K562 (cell line): ENCODE results near the gene POLR3K. TPM values are rescaled to one million over a fixed set of nuclear protein-coding genes. Genes with fewer than 3 reads are reported as not detected.

Experiments used
- ARID1B ChIP-seq: fragments of 450-650 bp; IDR thresholded peaks from 2 replicates; pipeline ENCODE4 v1.6.1; 2016; ENCODE audit warnings: antibody characterized with exemption, mild to moderate bottlenecking, inconsistent platforms
- C11orf30 ChIP-seq: fragments of 450-650 bp; IDR thresholded peaks from 2 replicates; pipeline ENCODE4 v1.6.1; 2016; ENCODE audit warnings: low read depth, mild to moderate bottlenecking
- CBX5 ChIP-seq: IDR thresholded peaks from 2 replicates; pipeline ENCODE4 v1.6.1; 2014; ENCODE audit warnings: low read depth, borderline replicate concordance
- CREB1 ChIP-seq, 2 experiments: sonication (generic) in 1 of 2; formaldehyde crosslinking in 1 of 2; IDR thresholded peaks; 2 replicates each; pipeline versions ENCODE4 v1.6.1 to v1.8.0; 2012 to 2022; ENCODE audit warnings: inconsistent platforms in 1 of 2, mild to moderate bottlenecking in 1 of 2, missing genetic modification reagents in 1 of 2, moderate library complexity in 1 of 2
- DEAF1 ChIP-seq: fragments of 450-650 bp; formaldehyde crosslinking; IDR thresholded peaks from 2 replicates; pipeline ENCODE4 v1.4.0; 2020; ENCODE audit warnings: mild to moderate bottlenecking, moderate library complexity
- ERF ChIP-seq: fragments of 450-650 bp; formaldehyde crosslinking; IDR thresholded peaks from 2 replicates; pipeline ENCODE4 v1.4.0; 2020; ENCODE audit warnings: mild to moderate bottlenecking, mixed read lengths
- JUN ChIP-seq, 2 experiments: sonication (generic) in 1 of 2; formaldehyde crosslinking in 1 of 2; IDR thresholded peaks; 2 replicates each; pipeline versions ENCODE4 v1.6.1 to v1.8.0; 2012 to 2022; ENCODE audit warnings: borderline replicate concordance in 2 of 2, mild to moderate bottlenecking in 2 of 2, improper control_type of control experiment in 1 of 2, low read depth in 1 of 2, low read length in 1 of 2, missing genetic modification reagents in 1 of 2
- MLX ChIP-seq, 2 experiments: fragments of 450-650 bp in 1 of 2; sonication (generic) in 1 of 2; formaldehyde crosslinking; conservative IDR thresholded peaks; 2 replicates each; pipeline versions ENCODE4 v1.4.0 to v1.8.1; 2020 to 2022; ENCODE audit warnings: mild to moderate bottlenecking in 1 of 2, missing genetic modification reagents in 1 of 2
- NCOA4 ChIP-seq: fragments of 450-650 bp; IDR thresholded peaks from 2 replicates; pipeline ENCODE4 v1.6.1; 2018; ENCODE audit warnings: mild to moderate bottlenecking; ENCODE audit not compliant: partially characterized antibody
- NR2C2 ChIP-seq, 2 experiments: fragments of 200-800 bp in 1 of 2; sonication (Bioruptor generic) in 1 of 2; sonication (generic) in 1 of 2; formaldehyde crosslinking in 1 of 2; IDR thresholded peaks; 2 replicates each; pipeline versions ENCODE4 v1.6.1 to v1.8.0; 2016 to 2022; ENCODE audit warnings: mild to moderate bottlenecking in 1 of 2, missing compliant biosample characterization in 1 of 2, missing genetic modification characterization in 1 of 2, missing genetic modification reagents in 1 of 2
- PCBP1 ChIP-seq: fragments of 200-400 bp; formaldehyde crosslinking; IDR thresholded peaks from 2 replicates; pipeline ENCODE4 v1.6.1; 2018; ENCODE audit warnings: mild to moderate bottlenecking, low read depth, low read length; ENCODE audit not compliant: poor library complexity, severe bottlenecking
- RBM14 ChIP-seq: fragments of 200-400 bp; formaldehyde crosslinking; IDR thresholded peaks from 2 replicates; pipeline ENCODE4 v1.6.1; 2018; ENCODE audit warnings: low read depth, mild to moderate bottlenecking, low read length, moderate library complexity, borderline replicate concordance; ENCODE audit not compliant: insufficient read depth
- RBM39 ChIP-seq: fragments of 200-400 bp; formaldehyde crosslinking; optimal IDR thresholded peaks from 2 replicates; pipeline ENCODE3; 2018; ENCODE audit warnings: low read depth, low read length
- SRSF1 ChIP-seq: fragments of 200-400 bp; formaldehyde crosslinking; IDR thresholded peaks from 2 replicates; pipeline ENCODE4 v1.6.1; 2017; ENCODE audit warnings: mild to moderate bottlenecking, low read depth, low read length, moderate library complexity
- TBL1XR1 ChIP-seq, 2 experiments: IDR thresholded peaks; 2 replicates each; pipeline ENCODE4 v1.6.1; 2012; ENCODE audit warnings: improper control_type of control experiment in 2 of 2, low read length in 2 of 2, mild to moderate bottlenecking in 1 of 2
- TRIM24 ChIP-seq, 2 experiments: fragments of 450-650 bp; IDR thresholded peaks; 2 replicates each; pipeline ENCODE4 v1.6.1; 2016
- ZNF277 ChIP-seq: fragments of 250-450 bp; sonication (Bioruptor Pico); IDR thresholded peaks from 2 replicates; pipeline ENCODE4 v1.8.0; 2022; ENCODE audit warnings: inconsistent platforms, mild to moderate bottlenecking, moderate library complexity, borderline replicate concordance
- ZNF280A ChIP-seq: fragments of 450-650 bp; IDR thresholded peaks from 2 replicates; pipeline ENCODE4 v1.6.1; 2018; ENCODE audit warnings: mild to moderate bottlenecking, low read depth; ENCODE audit not compliant: partially characterized antibody
- ZNF668 ChIP-seq: fragments of 250-450 bp; sonication (Bioruptor Pico); IDR thresholded peaks from 2 replicates; pipeline ENCODE4 v1.8.0; 2022; ENCODE audit warnings: mild to moderate bottlenecking, inconsistent platforms
- ZNF778 ChIP-seq: fragments of 450-650 bp; formaldehyde crosslinking; IDR thresholded peaks from 2 replicates; pipeline ENCODE4 v1.4.0; 2020; ENCODE audit warnings: mild to moderate bottlenecking, moderate library complexity
- polyA plus RNA-seq, 8 experiments: library from polyadenylated mRNA; depleted of rRNA in 4 of 8; stranded (reverse) in 5 of 8; unstranded in 3 of 8; fragments of >200 nt; fragmentation: Nextera tagmentation in 2 of 8; fragmentation: Illumina TruSeq in 1 of 8; extraction: Ambion mirVana in 2 of 8; extraction: Trizol in 1 of 8; gene quantifications; 2 replicates each; pipeline versions ENCODE4 v1.2.1 to v1.2.3, GENCODE V29; 2011 to 2014; ENCODE audit warnings: inconsistent platforms in 1 of 8, missing spikeins in 1 of 8
- total RNA-seq, 7 experiments: library from RNA; depleted of rRNA in 6 of 7; stranded (reverse); fragments of >200 nt in 6 of 7; fragmentation: Illumina TruSeq in 2 of 7; extraction: Trizol in 2 of 7; gene quantifications; 2 replicates each; pipeline versions ENCODE4 v1.2.1 to v1.2.3, GENCODE V29; 2011 to 2021; ENCODE audit warnings: low replicate concordance in 1 of 7

Gene POLR3K
- total and polyA plus RNA-seq, 9 of the 15 experiments (the other 6 are each of a cell fraction or from before 2014, with no cell fraction given), result 42.1 to 315 (median 86.7) TPM

- TF ChIP-seq NR2C2 (CRISPR knock-in tag; IDR thresholded peaks at IDR 0.05), result no peak; the same call in 1 of the 2 replicates
- no peak for TF ChIP-seq NR2C2 (tag; IDR thresholded peaks at IDR 0.05)
- TF ChIP-seq PCBP1, result peak; percentile 19
- TF ChIP-seq ZNF778 (CRISPR knock-in tag), result no peak
- no peak for TF ChIP-seq ZNF280A
- TF ChIP-seq ERF, result no peak
- no peak for TF ChIP-seq JUN (IDR thresholded peaks at IDR 0.05; ENCODE audit: borderline replicate concordance, low read depth, low read length)
- TF ChIP-seq JUN (CRISPR knock-in tag; IDR thresholded peaks at IDR 0.05; ENCODE audit: borderline replicate concordance), result no peak; the same call in none of the 2 replicates
- TF ChIP-seq ZNF277, result no peak
- TF ChIP-seq SRSF1, result no peak
- 0 out of 2 replicates have a peak, but pooled peaks have one; percentile 16 for TF ChIP-seq C11orf30
- TF ChIP-seq RBM14, result no peak
- no peak for TF ChIP-seq CBX5
- TF ChIP-seq MLX (CRISPR knock-in tag; conservative IDR thresholded peaks at IDR 0.05), result no peak; a peak in 1 of 4 replicates
- TF ChIP-seq DEAF1, result no peak
- TF ChIP-seq RBM39, result no peak
- TF ChIP-seq NCOA4, result no peak
- no peak for TF ChIP-seq TRIM24 (IDR thresholded peaks at IDR 0.05)
- TF ChIP-seq ARID1B, result no peak
- TF ChIP-seq CREB1 (IDR thresholded peaks at IDR 0.05), result no peak
- TF ChIP-seq CREB1 (CRISPR knock-in tag; IDR thresholded peaks at IDR 0.05), result 0 out of 2 replicates have a peak, but pooled peaks have one; percentile 67
- TF ChIP-seq ZNF668, result no peak
- TF ChIP-seq TBL1XR1 (IDR thresholded peaks at IDR 0.05; ENCODE audit: low read length in 2 of 2), result no peak
Observed at GRCh38 chr16:53346-54236, at the start of gene POLR3K, which contains the start of gene SNRNP25 (continued).
